GM21717 (cell line): Measurements from ENCODE around the gene ZFHX3.

Source experiments
- ATAC-seq: cut with Tn5 transposase; IDR thresholded peaks from one replicate; pipeline ENCODE4 v1.9.1; 2021; ENCODE audit warnings: mild to moderate bottlenecking, moderate library complexity; ENCODE audit not compliant: unreplicated experiment

ZFHX3 gene

DNA sequence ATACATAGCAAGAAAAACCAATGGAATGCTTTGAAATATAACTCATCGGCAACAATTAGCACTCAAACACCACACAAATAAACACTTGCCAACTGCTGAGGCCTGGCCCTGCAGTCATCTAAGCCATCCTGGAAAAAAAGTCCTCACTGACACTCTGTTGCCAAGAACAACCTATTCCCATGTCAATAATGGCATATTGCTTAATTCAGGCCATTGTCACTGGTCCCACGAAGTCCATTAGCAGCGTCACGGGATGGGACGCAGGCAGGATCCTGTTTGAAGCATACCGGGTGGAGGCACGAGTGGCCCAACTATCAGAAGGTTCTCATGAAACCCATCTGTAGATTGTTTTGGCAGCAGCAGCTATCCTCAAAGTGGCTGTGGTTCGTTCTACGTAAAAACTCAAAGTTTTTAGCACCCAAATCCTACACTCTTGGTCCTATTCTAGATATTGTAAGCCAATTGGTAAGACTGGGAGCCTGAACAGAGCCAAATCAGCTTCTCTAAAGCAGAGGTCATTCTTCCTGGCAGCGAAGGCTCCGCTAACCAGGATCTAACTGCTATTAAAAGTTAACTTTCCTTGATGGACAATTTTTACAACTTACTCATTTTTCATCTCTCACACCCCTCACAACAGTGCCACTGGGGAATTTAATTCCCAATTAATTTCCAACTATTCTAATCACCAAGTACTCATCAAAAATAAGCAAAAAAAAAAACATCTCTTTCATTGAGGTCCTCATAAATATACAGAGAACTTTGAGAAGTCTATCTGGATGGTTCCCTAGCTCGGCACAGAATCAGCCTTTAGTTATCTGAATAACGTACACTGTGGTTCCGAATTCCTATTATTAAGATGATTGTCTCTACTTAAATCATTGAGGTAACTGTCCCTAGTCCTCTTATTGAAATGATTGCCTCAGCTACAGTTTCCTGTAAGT lies 91.5 kb downstream of the ZFHX3 start:
- no peak for ATAC-seq

DNA sequence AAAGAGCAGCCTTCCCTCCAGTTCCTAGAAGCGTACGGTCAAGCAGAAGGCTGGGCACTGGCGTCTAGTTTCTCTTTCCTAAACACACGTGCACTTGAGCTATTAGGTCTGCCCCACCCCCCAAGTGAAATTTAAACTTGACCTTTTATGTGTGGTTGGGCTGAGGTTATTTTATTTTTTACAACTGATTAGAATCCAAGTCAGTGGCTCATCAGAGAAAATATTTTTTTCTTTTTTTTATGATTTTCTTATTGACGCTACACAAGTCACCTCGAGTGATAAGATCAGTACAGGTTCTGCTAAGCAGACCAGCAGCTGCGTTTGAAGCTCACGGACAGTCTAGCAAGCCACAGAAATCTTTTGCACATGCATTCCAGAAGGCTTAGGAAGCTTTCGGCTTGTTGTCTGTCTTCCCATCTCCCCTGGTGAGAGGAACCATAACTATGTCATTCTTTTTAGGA lies 95.1 kb downstream of the ZFHX3 start:
- ATAC-seq, result no peak

DNA sequence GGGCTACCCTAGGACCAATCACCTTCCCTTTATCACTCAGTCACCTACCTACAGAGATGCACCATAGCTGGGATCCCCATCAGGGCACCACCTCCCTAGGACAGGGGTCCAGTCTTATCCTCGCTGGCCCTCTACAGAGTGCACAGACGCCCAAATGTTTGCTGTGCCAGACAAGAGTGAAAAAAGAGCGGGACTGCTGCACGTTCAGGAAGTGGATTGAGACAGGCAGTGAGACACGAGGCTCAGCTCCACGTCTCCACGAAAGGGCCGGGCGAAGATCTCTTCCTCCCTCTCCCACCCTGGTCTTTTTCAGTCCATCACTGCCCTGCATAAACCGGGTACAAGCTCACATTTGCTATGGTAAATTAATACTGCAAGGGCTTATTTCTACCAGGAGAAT lies 95.5 kb downstream of the ZFHX3 start:
- ATAC-seq, result no peak

DNA sequence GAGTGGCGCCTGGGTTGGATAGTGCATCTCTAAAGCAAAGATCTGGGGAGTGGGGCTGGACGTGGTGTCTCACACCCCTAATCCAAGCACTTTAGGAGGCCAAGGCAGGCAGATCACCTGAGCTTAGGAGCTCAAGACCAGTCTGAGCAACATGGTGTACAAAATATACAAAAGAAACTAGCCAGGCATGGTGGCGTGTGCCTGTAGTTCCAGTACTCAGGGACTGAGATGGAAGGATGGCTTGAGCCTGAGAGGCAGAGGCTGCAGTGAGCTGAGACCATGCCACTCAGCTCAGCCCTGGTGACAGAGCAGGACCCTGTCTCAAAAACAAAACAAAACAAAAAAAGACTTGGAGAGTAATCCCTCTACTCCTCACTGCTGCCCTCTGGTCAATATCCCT lies 96.0 kb downstream of the ZFHX3 start:
- no peak for ATAC-seq

DNA sequence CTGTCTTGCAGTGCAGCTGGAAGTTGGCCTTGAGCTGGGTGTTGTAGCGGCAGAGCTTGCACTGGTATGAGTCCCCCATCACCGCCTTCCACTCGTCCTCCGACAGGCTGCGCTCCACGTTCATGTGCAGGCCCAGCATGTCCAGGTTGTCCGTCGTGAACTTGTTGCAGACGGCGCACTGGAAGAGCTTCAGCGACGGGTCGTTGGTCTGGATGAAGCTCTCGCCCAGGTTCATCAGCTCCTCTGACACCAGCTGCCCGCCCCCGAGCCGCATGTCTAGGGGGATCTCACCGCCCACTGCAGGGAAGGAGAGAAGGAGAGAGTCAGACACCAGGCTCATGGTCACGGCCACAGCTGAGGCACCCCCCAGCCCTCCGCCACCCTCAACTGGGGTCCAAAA lies 97.3 kb downstream of the ZFHX3 start:
- no peak for ATAC-seq

DNA sequence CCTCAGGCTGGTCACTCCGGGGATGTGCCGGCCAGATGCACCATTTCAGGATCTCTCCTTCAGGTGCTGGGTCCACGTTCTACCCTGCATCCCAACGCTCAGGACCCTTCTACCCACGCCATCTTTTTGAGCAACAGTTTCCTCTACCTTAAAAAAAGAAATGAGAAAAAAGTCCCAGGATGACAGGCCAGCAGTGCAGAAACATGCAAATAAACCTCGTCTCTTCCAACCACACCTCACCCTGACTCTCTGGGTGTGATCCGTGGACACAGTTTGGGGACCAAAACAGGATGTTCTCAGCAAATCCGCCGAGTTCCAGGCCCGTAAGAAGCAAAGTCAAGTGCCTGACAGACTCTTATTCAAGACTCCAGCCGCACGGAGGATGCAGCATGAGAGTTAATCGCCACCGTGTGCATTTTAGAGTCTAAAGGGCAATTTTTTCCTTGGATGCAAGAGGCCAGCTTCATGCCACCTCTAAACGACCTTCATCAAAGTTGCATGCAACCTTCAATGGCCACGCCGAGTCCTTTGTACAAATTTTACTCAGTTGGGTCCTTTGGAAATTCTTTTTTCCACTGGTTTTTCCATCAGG lies 99.6 kb downstream of the ZFHX3 start:
- ATAC-seq, result no peak

DNA sequence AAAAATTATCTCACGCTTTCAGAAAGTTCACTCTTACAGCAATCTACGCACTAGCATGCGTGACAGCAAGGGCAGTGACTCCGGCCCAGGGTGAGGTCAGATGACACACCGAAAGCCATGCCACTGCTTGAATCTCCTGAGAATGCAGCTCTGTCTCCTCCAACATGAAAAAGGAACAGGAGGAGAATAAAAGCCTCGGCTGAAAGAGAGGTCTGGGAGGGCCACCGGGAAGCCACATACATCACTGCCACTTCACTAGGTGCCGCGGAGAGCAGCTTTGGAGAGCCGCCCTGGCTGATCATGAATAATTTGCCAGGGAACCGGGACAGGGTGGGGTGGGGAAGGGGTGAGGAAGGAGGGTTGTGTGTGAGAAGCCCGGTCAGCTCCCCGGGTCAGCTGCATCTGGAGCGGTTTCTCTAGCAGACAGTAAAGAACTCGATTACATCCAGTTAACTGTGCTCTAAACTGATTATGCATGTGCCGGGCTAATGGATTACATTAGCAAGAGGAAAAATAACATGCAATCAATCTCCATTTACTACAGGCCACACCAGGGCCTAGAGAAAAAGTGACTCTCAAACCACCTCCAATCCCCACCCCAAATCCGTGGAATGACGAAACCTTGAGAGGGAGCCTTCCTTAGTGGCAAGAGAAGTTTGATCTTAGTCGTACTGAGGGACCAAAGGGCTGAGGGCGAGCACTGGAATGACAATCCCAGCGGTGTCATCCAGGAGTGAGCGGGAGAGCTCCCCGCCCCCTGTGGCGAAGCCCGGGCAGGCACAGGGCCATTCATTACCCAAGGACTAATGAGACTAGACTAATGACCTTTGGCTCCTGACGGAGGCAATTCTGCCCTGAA lies 100.3 kb downstream of the ZFHX3 start:
- no peak for ATAC-seq

DNA sequence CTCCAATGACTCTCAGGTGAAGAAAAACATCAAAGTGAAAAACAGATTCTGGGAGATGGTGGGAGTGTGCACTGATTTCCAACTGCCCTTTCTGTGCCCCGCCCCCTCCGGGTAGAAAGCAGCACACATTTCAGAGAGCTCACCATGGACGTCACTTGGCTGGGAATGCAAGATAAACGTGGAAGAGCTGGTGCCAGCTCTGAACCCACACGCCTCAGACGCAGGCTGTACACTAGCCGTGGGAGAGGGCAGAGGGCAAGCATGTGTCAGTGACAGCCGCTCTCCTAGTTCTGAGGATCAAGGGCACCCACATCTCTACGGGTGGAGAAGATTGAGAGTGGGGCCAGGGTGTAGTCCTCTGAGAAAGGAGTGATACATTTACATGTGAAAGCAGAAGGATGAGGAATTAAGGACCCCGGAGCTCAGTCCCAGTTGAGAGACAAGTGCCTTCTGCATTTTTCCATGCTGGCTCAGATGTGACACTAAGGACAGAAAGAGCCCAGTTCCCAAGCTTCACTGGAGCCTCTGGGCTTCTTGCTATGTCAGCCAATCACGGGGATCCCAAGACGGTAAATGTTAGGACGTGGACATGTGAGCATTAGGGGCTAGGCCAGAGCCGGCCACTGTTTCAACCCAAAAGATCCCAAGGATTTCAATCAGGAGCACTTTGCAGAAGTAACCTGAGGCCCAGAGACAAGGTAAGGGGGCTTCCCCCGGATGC lies 101.3 kb downstream of the ZFHX3 start:
- no peak for ATAC-seq

DNA sequence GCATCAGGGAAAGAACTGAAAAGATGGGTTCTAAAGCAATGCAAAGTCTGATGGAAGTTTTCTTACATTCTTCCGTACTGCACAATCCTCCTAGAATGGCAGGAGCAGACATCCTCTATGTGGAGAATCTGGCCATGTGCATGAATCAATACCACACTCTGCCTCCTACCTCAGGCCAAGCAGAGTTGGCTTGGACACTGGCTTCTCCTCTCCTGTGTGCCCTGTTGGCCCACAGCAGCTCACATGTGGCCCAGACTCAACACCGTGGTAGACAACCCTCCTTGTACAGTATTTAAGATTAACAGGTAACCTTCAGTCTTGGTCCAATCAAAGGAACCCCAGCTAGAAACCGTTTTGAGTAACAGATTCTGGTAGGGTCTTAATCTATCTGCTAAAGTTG lies 101.9 kb downstream of the ZFHX3 start:
- no peak for ATAC-seq

DNA sequence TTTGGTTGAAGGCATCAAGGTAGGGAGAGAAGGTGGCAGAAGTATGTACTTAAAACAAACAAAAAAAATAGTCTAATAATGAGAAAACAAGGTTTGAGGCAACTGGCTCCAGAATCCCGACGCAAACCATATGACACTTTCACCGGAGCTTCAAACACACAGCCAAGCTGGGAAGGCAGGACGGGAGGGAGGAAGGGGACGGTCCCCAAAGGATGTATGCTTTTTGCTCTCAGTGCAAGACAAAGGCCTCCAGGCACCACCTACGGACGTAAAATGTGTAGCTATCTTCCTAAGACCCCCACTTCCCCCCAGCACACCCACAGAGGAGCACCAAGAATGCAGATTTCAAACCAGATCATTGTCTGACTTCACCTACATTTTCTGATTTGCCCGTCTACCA lies 102.3 kb downstream of the ZFHX3 start:
- ATAC-seq, result no peak

DNA sequence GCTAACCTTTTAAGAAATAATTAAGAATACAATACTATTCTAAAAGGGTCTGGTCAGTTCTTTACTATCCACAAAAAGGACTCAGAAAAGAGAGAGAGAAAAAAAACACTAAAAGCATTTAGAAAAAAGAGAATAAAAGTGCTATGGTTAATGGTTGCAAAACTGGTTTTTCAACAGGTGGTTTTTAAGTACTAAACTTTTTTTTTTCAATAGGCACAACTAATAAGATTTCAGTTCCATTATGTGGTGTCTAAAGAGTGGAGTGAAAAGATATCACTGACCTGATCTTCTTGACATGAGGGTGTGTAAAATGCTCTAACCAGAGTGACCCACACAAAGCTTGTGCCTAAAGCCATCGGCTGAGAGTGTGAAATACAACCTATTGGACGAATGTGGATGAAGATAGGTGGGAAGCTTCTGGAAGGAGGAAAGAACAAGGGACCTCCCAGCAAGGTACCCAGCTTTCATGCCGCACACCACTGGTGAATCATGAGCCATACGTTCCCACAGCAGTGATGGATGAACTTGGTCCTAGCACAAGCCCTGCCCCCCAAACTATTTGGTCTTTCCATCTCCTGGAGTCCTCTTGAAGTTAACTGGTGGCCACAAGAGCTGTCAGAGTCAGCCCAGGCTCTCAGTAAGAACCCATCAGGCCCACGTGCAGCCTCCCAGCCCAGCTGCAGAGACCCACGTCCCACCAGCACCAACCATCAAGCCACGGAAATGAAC lies 103.0 kb downstream of the ZFHX3 start:
- ATAC-seq, result no peak

DNA sequence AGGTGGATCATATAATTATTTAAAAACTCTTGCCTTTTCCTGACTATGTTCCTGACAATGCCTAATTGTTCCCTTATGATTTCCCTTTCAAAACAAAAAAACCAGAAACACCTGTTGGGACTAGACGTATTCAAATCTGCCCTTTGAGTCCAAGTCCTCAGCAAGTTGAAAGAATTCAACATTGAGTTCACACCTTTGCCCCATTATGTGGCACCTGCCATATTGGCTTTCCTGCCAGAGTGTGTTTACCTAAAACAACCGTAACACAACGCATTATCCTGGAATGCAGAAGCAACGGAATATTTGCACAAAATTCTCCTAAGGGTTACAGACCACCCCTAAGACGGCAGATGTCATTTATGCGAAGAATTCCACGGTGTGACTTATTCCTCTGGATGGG lies 105.9 kb downstream of the ZFHX3 start:
- no peak for ATAC-seq

DNA sequence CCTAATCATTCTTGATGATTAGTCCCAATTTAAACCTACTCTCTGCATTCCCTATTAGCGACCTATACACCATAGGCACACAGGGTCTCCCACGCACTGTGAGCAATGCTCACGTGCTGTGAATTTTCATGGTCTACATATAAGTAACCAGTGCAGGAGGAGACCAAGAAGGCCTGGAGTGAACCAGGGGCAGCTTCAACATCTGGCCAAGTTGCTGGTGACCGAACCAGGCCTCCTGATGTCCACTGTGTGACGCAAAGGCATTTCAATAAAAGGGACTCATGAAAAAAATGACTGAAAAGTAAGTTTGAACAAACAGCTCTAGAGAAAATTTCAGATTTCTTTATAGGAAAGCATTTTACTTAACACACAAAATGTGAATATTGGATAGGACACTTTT lies 107.0 kb downstream of the ZFHX3 start:
- ATAC-seq, result no peak

DNA sequence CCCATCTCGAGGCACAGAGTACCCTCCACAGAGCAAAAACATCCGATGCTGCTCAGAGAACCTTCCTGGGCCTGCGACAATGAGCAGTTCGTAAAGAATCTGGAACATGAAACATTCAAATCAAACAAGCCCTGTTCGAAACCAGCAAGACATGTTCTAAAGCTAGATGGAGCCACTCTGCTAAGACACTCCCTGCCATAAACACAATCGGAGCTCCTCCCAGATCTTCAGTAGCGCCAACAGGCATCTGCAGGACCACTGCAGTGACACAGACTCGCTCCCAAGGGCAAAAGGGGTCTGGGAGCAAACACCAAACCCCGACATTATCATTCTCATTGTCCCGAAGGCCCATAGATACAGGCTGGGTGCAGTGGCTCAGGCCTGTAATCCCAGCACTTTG lies 108.7 kb downstream of the ZFHX3 start:
- ATAC-seq, result no peak

DNA sequence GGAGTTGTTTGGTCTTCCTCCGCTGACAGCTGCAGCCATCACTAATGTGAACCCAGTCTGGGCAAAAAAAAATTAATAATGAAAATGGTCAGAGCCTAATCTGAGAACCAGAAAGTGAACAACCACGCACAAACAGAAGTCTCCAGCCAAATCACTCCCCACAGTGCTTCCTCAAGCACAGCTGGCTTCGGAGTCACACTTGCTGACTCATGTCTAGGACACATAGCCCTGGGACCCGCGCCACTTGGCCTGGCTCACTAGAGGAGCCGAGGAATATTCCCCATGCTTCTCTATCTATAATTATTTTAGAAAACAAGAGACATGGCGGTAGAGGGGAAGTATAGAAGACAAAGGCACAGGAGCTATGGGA lies 109.1 kb downstream of the ZFHX3 start:
- no peak for ATAC-seq

DNA sequence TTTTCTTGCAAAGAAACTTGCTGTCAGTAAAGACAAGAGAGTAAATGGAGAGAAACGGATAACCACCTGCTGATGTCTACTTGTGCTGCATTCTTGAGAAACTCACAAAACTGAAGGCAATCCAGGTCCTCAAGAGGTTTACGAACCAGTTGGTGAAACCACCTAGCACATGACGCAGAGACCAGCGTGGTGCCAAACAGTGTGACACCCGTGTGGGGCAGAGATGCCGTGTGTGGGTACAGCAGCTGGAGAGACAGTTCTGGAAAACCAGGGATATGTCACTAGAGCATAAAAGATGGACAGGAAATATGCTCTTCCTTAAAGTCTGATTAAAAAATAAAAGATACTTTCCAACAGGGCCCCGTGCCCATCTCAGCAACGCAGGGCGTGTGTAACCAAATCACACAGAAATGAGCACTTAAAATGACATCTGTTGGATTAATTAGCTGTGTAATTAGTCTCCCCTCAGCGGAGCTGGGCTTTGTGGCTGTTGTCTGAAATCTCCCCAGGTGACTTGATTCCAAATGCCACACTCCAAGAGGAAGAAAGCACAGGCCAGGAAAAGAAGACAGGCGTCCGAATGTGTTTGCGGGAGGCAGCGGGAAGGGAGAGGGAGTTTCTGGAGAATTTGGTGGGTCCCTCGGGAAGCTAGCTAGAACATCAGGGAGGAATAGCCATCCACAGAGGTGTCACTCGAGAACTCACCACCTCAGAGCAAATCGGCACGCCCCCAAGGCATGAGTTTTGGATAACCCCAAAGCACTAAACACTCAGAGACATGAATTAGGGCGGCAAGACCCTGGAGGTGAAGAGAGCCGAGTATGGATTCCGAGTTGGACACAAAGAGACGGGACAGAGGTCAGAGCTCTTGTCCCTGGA lies 109.8 kb downstream of the ZFHX3 start:
- no peak for ATAC-seq

DNA sequence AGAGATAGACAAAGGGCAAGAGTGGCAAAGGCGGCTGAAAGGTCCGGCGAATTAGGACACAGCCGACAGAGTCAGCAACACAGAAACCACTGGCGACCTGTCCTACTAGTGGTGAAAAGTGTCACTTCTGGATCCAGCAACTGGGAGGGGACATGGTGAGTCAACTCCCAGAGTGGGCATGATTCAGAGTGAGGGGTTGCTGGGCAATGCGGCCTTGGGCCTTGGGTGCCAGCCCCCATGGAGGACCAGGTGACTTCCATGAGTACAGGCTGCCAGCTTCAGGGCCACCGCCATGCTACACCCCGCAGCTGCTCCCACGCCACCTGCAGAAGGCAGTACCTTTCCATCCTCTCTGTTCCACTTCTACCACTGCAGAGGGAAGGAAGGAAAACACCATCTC lies 110.6 kb downstream of the ZFHX3 start:
- no peak for ATAC-seq

DNA sequence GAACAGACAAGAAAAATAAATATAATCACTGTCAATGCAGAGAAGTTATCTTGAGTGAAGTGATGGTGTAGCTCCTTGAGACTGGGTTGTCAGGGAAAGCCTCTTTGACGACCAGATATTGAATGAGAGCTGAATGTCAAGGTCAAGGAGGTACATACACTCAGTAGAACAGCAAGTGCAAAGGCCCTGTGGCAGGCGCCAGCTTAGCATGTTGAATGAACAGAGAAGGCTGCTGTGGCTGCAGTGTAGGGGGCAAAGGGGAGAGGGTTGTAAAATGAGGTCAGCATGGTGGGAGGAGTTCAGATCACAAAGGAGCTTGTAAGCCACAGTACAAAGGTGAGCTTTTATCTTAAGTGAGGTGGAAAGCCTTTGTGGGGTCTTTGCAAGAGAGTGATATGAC lies 111.5 kb downstream of the ZFHX3 start:
- no peak for ATAC-seq

DNA sequence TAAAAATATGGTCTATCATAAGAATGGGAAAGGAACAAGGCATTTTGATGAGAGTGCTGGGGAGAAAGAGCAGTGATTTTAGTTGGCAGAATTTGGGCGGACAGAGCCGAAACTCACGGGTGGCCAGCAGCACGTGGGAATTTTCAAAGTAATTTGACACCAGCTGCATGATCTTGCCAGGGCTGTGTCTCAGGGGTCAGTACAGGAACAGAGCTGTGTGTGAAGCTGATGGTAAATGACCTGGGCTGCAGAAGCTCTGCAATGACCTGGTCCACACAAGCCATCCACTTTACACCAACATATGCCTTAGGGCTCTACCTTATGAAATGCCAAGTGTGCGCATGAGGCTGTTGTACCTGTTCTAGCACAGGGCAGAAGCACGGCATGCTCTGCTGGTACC lies 112.0 kb downstream of the ZFHX3 start:
- no peak for ATAC-seq
